GM19397 (cell line): Measurements from ENCODE around the gene CDH4.
"Not testable (repeated sequence)": the region's sequence is repeated elsewhere in the genome, so short reads cannot be mapped to it uniquely, and the experiment has no call there.

Experiments
- ATAC-seq: cut with Tn5 transposase; IDR thresholded peaks from one replicate; pipeline ENCODE4 v1.9.1; 2021; ENCODE audit warnings: mild to moderate bottlenecking, moderate library complexity; ENCODE audit not compliant: unreplicated experiment

CDH4 gene

DNA sequence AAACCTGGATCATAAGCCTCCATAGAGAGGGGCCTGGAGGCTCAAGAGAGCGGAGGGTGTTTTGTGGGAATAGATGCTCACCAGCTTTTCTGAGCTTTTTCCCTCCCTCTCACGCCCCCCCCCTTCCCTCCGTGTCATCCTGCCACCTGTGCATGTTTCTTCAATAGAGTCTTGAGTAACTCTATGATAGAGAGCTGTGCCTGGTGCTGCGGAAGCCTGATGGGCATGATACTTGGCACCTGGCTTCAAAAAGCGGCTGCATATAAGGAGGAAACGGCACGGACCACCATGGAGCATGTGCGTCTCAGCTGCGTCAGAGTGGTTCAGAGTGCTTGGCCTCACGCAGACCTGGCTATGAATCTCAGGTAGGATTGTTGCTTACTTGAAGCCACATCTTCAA lies 198.9 kb downstream of the CDH4 start:
- ATAC-seq: no peak

DNA sequence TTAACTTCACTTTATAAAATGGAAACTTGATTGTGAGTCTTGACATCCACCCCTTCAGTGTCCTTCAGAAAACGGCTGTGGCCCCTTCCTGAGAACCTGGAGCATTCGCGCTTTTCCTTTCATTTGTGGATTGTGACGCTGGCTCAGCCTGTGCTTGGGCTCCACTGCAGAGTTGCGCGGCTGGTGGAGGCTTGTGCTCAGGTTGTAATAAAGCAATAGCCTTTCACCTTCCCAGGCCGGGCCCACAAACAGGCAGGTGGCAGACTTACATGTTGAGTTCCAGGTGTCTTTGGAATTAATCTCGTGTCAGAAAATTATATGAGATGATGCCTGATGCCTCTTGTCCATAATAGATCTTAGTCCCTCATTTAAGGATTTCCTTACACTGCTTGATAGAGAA lies 199.9 kb downstream of the CDH4 start:
- no peak for ATAC-seq

DNA sequence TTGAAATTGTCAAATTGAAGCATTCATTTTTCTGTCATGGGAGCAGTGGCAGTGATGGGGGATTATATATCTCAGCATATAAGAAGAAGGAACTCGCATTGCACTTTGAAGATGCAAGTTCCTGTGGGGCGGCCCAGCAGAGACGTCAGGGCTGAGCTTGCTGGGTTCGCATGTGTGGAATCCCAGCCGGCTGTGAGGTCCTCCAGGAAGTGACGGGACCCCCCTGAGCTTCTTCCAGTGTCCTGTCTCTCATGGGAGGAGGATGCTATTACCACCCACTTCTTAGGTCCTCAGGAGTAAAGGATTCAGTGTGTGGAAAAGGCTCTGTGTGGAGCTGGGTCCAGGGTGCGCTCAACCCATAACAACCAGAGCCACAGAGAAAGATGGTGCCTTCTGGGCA lies 201.2 kb downstream of the CDH4 start:
- no peak for ATAC-seq

DNA sequence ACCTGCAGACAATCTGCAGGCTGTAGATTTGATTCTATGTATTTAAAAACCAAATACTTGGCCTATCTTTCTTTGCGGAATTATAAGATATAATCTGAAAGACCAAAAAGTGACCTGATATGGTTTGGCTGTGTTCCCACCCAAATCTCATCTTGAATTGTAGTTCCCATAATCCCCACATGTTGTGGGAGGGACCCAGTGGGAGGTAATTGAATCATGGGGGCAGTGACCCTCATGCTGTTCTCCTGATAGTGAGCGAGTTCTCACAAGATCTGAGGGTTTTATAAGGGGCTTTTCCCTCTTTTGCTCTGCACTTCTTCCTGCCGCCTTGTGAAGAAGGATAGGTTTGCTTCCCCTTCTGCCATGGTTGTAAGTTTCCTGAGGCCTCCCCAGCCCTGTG lies 201.6 kb downstream of the CDH4 start:
- not testable (repeated sequence) for ATAC-seq

DNA sequence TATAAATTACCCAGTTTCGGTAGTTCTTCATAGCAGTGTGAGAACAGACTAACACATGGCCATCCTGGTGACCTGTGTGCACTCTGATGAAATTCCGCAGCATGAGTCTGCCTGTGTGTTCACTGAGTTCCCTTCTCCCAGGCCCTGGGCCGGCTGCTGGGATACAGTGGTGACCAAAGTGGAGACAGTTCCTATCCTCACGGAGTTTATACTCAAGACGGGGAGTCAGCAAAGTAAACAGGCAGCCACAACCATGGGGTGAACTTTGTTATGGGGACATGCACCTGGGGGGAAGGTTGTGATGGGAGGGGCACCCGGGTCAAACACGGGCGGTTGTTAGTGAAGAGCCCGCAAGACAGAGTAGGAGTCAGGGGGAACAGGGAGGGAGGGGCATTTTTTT lies 202.0 kb downstream of the CDH4 start:
- no peak for ATAC-seq

DNA sequence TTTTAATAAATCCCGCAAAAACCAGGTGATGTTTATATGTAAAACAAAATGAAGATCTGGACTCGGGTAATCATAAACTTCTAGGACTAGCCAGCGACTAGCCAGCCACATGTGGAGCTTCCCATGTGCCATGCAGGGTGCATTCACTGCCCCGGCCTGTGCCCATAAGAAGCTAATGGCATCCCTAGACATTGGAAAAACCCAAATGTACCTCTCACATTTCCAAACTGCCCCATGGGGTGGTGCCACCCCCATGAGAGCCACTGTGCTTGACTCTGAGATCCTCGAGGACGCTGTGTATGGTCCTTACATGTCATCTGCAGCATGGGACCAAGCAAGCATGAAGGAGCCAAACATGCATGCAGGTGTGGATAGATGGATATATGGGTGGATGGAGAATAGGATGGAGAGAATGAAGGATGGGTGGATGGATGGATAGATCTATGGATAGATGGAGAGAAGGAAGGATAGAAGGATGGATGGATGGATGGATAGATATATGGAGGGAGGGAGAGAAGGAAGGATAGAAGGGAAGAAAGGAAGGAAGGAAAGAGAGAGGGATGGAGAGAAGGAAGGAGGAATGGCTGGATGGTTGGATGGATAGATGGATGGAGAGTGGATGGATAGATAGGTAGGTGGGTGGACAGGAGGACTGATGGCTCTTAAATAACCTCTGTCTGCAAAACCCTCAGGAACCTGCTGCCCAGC lies 203.6 kb downstream of the CDH4 start:
- ATAC-seq: no peak

DNA sequence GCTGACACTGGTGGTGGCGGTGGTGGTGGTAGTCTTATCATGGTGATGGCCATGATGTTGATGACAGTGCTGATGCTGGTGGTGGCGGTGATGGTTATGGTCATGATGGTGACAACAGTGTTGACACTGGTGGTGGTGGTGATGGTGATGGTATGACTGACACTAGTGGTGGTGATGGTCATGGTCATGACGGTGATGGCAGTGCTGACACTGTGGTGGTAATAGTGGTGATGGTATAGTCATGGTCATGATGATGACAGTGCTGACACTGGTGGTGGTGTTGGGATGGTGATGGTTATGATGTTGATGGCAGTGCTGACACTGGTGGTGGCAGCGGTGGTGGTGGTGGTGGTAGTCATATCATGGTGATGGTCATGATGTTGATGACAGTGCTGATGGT lies 205.7 kb downstream of the CDH4 start:
- ATAC-seq: no peak

DNA sequence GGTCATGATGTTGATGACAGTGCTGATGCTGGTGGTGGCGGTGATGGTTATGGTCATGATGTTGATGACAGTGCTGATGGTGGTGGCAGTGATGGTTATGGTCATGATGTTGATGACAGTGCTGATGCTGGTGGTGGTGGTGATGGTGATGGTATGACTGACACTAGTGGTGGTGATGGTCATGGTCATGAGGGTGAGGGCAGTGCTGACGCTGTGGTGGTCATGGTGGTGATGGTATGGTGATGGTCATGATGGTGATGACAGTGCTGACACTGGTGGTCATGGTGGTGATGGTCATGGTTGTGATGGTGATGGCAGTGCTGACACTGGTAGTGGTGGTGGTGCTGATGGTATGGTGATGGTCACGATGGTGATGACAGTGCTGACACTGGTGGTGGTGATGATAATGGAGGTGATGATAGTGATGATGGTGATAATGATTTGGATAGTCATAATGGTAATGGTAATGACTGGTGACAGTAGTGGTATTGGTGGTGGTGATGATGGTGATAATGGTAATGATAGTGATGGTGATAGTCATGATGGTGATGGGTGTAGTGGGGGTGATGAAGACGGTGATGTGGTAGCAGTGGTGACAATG lies 206.2 kb downstream of the CDH4 start:
- ATAC-seq: no peak

DNA sequence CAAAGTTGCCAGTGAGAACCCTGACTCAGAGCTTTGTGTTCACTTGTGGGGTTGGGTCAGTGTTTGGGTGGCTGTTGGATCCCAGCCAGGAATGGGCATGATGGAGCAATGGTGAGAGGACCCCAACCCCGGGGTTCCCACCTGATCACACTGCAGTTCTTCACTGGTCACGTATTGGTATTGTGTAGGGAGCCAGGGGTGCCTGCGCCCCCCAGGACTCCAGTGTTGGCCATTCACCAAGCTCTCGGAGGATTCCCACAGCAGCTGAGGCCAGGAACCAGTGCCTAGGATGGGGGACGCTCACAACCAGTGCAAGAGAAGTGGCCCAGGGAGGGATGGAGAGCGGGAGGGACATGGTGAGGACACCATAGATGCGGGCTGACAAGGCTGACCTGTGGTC lies 207.2 kb downstream of the CDH4 start:
- no peak for ATAC-seq

DNA sequence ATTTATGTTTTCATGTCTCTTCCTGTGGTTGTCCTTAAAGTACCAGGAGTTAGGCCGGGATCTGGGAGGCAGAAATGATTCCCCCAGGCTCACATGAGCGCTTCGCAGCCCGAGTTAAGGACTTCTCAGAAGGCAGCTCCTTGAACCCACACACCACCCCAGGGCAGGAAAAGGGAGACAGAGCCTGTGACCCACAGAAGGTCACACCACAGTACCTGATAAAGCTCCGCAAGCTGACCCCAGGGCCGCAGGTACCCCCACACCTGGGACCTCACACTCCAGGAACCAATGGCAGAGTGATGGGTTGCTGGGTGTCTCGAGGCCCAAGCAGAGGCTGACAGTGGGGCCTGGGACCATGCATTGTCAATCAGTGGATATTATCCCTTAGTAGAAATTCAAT lies 207.6 kb downstream of the CDH4 start:
- no peak for ATAC-seq

DNA sequence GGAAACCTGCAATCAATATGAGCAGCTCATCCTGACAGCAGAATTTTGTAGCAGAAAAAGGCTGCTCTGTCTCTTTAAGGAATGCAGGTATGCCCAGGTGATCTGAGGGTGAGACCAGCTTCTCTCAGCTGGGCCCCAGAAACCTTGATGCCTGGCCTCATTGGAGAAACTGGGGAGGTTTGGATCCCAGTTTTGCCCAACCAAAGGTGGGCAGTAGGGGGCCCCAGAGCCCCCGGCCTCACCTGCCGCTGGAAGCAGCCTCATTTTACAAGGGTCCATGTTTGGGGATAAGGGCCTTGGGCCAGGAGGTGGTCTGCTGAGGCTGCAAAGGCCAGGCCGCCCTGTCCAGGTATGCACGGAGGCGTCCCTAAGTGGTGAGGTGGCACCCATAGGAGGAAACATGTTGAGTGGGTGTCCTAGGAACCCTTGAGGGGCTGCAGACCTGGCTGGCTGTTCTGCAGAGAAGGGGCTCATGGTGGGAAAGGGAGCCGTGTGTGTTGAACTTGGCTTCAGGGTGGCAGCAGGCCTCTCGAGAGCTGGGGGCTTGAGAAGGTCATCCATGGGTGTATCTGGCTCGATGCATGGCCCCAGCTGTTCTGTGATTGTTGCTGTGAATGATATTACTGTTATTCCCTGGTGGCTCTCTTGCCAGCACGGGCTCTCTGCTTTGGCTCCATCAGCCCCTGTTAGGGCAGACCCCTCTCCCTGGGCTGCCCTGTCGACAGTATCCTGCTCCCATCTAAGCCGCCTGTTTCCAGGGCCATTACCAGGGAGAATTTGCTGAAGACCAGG lies 208.4 kb downstream of the CDH4 start:
- ATAC-seq: no peak

DNA sequence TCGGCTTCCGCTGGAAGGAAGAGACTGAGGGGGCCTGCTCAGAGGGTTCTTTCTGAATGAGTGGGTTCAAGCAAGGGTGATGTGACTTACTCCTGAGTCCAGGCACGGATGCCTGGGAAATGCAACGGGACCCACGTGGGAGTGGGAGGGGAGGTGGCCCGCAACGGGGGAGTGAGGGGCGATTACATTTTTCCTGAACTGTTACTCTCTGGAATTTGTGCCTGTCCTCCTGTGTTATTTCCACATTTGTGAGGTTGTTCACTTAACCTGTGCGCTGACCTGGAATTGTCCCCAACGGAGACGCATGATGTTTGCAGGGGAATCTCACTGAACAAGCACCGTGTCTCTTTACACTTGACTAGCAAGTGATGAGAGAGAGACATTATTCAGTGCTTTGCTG lies 209.4 kb downstream of the CDH4 start:
- no peak for ATAC-seq

DNA sequence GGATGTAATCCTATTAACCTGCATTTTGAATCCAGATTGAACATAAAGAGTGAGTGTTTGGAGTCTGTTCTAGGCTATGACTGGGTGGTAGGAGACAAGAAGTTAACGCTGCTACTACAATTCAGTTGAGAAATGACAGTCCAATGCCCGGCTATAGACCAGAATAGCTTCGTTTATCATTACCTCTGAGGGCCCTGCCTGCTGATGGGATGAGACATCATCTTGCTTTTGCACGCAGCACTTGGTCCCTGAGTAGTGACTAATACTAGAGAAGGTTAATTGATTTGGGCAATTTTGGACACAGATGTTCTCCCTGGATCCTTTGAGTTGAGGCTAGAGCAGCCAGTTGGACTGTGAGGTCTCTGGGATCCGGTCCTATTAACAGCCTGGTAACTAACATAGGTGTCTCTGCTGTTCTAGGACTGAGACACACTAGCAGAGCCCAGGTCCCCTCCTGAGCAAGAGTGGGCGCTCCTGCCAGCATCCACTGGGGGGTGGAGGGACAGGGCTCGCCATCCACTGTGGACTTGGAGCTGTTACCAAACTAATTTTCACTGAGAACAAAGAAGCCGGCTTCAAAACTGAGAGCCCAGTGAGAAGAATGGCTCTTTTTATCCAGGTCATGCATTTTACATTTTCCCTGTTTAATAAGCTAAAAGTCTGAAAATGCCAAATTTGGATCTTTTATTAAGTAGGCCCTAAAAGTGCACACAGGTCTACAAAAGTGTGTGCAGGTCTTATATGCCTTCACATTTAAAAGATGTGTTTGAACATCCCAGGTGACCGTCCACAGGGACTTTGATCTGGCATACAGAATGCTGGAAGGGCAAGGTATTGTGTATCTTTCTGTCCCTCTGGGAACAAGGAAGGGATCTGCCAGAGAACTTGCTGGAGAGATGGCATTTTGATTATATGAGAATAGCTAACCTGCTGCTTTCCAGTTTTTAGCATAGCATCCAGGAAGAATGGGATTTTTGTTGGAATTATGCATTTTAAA lies 212.5 kb downstream of the CDH4 start:
- no peak for ATAC-seq

DNA sequence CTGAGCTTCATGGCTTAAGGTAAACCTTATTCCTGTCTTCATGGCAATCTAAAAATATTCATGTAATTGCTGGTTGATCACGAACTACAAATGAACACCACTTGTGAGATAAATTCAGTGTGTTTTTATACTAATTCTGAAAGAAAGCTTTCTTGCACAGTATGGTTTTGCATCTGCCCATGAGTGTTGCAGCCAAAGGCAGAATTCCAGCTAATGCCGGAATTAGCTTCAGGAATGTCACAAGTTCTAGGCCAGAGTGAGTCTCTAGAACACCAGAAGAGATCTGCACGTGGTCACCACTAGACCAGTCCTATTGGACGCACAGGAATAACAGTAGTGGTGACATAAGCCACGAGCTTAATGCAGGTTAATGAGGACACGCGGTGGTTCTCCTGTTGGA lies 223.7 kb downstream of the CDH4 start:
- no peak for ATAC-seq

DNA sequence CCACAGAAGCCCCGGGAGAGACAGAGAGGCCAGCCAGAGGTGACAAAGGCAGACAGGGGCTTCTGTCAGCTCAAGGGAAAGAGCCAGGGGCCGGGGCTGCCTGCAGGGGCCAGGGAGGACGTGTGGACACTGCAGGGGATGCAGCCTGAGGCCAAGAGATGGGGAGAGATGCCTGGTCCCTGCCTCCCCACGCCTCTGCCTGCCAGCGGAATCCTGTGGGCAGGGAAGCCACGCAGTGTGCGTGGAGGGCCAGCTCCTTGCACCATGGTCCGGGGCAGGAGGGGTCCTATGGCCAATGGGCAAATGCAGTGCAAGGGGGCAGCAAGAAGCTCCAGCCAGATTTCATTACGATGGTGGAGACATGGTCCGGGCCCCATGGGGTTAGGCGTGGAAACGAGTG lies 224.9 kb downstream of the CDH4 start:
- ATAC-seq: no peak

DNA sequence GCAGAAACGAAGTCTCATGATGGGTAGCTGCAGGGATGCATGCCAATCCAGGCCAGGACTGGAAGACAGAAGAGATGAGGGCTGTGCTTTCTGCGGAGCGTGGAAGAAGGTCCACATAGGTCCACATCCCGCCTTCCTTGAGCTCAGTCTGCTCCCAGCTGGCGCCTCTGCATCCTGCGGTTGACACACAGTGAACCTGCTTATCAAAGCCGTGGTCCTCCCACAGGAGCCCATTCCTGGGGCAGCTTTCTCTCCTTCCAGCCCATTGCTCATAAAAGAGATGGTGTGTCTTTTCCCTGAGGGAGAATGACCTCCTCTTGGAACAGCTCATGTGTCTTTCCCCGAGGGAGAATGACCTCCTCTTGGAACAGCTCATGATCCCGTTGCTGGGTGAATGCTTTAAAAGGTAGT lies 225.4 kb downstream of the CDH4 start:
- ATAC-seq: no peak

DNA sequence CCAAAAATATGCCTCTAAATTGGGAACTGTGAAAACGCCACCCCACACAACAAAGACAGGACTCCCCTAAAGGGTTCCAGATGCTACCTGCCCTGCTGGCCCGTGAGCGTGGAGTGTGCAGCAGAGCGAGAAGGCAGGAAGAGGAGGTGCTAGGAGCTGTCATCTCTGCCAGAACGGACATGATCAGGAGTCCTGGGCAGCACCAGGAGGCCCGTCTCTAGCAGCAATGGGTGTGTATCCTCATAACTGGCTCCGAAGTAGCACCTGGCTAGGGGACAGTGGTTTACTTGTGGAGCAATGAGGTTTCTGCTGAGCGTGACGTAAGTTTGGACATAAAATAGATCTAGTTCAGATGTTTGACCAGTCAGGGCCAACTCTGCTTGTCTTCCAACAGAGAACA lies 226.0 kb downstream of the CDH4 start:
- no peak for ATAC-seq

DNA sequence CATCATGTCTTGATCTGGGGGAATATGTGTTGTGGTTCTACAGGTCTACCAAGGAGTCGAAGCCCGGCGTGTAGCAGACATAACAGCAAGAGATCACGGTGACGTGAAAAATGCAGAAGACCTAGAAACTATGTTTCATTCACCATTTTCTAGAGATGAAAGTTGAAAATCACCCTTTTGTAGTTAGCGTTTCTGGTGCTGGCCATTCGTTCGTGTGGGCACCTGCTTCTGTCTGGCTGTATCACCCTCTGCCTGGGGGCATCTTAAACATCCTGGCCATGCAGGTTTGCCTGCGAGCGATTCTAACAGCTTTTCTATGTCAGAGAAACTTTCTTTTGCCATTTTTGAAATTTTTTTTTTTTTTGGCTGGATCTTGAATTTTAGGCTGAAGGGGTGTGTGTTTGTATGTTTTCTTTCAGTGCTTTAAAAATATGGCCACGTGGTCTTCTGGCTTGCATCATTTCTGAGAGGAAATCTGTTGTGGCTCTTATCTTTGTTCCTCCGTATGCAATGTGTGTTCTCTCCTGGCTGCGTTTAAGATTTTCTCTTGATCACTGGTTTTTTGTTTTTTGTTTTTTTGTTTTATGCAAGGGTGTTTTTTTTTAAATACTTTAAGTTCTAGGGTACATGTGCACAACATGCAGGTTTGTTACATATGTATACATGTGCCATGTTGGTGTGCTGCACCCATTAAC lies 226.7 kb downstream of the CDH4 start:
- no peak for ATAC-seq

DNA sequence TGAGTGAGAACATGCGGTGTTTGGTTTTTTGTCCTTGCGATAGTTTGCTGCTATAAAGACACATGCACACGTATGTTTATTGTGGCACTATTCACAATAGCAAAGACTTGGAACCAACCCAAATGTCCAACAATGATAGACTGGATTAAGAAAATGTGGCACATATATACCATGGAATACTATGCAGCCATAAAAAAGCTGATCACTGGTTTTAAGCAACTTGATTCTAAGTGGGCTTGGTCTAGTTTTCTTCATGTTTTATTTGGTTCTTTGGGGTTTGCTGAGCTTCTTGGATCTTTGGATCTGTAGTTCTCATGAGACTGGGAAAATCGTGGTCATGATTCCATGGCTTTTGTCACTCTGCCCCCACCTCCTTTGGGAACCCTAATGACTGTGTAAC lies 227.4 kb downstream of the CDH4 start:
- not testable (repeated sequence) for ATAC-seq

DNA sequence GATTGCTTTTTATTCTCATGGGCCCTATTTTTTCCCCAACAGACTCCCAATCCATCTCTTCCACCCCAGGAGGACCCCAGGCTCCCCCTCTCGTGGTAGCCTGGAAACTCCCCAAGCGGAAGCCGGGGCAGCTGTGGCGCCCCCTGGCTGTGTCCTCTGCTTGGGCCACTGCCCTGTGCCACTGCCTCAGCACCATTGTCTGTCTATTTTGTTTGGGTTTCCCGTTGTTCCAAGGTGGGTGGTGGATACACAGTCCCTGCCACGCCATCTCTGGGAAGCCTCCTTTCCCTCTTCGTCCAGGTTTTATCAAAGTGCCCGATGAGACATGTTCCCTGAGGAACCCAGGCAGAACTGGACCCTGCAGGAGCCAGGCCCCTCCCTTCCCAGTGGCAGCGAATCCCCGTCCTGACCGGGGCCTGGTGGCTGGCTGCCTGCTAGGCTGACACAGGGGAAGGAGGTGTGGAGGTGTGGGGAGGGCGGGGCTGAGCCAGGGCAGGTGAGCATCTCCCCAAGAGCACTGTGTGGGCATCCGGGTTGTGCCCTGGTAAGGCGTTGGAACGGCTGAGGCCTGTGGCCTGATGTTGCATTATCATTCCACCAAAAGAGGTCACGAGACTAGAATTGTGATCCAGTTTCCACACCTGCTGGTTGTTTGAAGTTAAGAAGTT lies 228.2 kb downstream of the CDH4 start:
- no peak for ATAC-seq
